HFF-Myc (cell line): ENCODE measurements around the gene CSF2.

Experiments used
- DNase-seq: peaks from one replicate; pipeline ENCODE4 v3.0.0-alpha.2; 2011; ENCODE audit warnings: low read depth; ENCODE audit errors: extremely low read depth
- H3K4me3 ChIP-seq: replicated peaks from 2 replicates; pipeline ENCODE4 v1.5.1; 2011; ENCODE audit warnings: low read depth, mild to moderate bottlenecking, control low read depth, low read length
- CTCF ChIP-seq: IDR thresholded peaks from 2 replicates; pipeline ENCODE4 v1.5.1; 2012; ENCODE audit warnings: mild to moderate bottlenecking, low read depth, low read length, control low read depth; ENCODE audit errors: missing control alignments

The CSF2 gene

GRCh38 chr5:132029609-132030330 lies 43.8 kb upstream of the CSF2 start:
- no peak for TF ChIP-seq CTCF
- no peak for DNase-seq
- H3K4me3 ChIP-seq = no peak overlapping the region

- H3K4me3 ChIP-seq = no peak overlapping the region
- no peak for TF ChIP-seq CTCF
- DNase-seq = no peak
These were observed 43.0 kb upstream of the CSF2 start for GRCh38 chr5:132030610-132031009.

- DNase-seq = no peak
- no peak overlapping the region for H3K4me3 ChIP-seq
- TF ChIP-seq CTCF = no peak
These were observed 41.4 kb upstream of the CSF2 start for GRCh38 chr5:132032196-132032595.

GRCh38 chr5:132033122-132033521 lies 40.5 kb upstream of the CSF2 start:
- no peak for DNase-seq
- no peak for TF ChIP-seq CTCF
- no peak overlapping the region for H3K4me3 ChIP-seq

- no peak overlapping the region for H3K4me3 ChIP-seq
- no peak for DNase-seq
- no peak for TF ChIP-seq CTCF
These were observed 36.2 kb upstream of the CSF2 start for GRCh38 chr5:132037353-132037752.

- DNase-seq = no peak
- H3K4me3 ChIP-seq = no peak overlapping the region
- no peak for TF ChIP-seq CTCF
These were observed 29.4 kb upstream of the CSF2 start for GRCh38 chr5:132044207-132044606.

- TF ChIP-seq CTCF = no peak
- DNase-seq = no peak
- H3K4me3 ChIP-seq = no peak overlapping the region
These were observed 26.7 kb upstream of the CSF2 start for GRCh38 chr5:132046880-132047299.
